ENCODE results near the gene ALDH18A1. TPM values are rescaled to one million over a fixed set of nuclear protein-coding genes. Genes with fewer than 3 reads are reported as not detected.

The ALDH18A1 gene
- total and polyA plus RNA-seq, 3 donors from 2014 or later, result 25.0 to 32.5 (median 29.8) TPM

DNA sequence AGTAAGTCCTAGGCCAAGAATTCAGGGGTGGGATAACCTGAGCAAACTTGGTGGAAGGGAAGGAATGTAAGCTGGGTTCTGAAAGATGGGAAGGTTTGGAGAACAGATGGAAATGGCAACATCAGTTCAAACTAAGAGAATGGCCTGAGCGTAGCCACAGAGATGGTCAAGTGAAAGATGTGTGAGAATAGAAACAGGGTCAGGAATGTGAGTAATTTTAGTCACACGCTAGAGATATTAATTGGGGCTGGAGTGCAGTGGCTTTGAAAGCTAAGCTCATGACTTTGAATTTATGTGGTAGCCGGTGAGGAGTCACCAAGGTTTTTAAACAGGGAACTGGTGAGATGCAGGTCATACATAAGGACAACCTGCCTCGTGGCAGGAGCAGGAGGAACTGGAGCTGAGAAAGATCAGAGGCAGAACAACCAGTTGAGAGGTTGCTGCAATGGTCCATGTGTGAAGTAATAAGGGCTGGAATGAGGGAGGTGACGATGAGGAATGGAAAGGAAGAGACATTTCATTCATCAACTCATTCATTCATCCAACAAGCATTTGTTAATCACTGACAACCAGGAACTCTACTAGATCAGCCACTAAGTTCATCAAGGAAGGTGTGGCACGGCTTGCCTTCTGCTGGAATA is 82.4 kb downstream of the ALDH18A1 start:
- 90 to 92% methylated on average over 6 of the region's 6 CpGs for WGBS, 2 donors

DNA sequence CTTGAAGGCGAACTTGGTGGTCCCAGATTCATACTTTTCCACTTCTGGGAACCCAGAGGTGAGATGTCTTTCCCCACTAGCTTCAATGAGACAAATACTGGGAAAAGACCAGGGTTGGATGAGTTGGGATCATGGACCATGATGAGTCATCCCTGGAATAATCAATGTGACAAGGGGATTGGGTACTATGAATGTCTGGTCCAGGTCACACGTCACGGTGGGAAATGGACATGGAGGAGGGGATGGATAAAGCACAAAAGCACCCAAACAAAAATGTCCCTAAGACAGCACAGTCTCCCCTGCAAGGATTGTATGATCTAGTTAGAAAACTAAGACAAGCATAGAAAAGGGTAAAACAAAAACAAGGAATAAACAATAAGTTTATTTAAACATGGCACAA is 83.0 kb downstream of the ALDH18A1 start:
- H3K9me3 ChIP-seq, result no peaks in the 10 kb centered on the region
- 93 to 99% methylated on average over 3 of the region's 3 CpGs for WGBS, 2 donors
- DNase-seq, result no peak
- TF ChIP-seq, protein P1, sequence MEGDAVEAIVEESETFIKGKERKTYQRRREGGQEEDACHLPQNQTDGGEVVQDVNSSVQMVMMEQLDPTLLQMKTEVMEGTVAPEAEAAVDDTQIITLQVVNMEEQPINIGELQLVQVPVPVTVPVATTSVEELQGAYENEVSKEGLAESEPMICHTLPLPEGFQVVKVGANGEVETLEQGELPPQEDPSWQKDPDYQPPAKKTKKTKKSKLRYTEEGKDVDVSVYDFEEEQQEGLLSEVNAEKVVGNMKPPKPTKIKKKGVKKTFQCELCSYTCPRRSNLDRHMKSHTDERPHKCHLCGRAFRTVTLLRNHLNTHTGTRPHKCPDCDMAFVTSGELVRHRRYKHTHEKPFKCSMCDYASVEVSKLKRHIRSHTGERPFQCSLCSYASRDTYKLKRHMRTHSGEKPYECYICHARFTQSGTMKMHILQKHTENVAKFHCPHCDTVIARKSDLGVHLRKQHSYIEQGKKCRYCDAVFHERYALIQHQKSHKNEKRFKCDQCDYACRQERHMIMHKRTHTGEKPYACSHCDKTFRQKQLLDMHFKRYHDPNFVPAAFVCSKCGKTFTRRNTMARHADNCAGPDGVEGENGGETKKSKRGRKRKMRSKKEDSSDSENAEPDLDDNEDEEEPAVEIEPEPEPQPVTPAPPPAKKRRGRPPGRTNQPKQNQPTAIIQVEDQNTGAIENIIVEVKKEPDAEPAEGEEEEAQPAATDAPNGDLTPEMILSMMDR (IDR thresholded peaks at IDR 0.05), result no peak
- TF ChIP-seq POLR2A (IDR thresholded peaks at IDR 0.05), result no peak
- H3K27ac ChIP-seq, result no peak overlapping the region
- no peaks in the 10 kb centered on the region for H3K27me3 ChIP-seq
- no peaks in the 10 kb centered on the region for H3K4me1 ChIP-seq
- H3K36me3 ChIP-seq (ENCODE audit: low read depth, missing control alignments), result no peaks in the 10 kb centered on the region
- H3K4me3 ChIP-seq, result no peak overlapping the region
- intact Hi-C loops (cut with DNase I; ENCODE audit: low total_unique reads), result no loop called here

More for the DNA sequence above, 82.4 kb downstream of the ALDH18A1 start:
- Histone ChIP-seq H3K9me3 (no peaks in the 10 kb centered on the region), H3K27me3 (no peaks in the 10 kb centered on the region), H3K4me3 (no peak overlapping the region), H3K4me1 (no peaks in the 10 kb centered on the region), H3K36me3 (ENCODE audit: low read depth, missing control alignments) (no peaks in the 10 kb centered on the region), H3K27ac (no peak overlapping the region)
- intact Hi-C loops (cut with DNase I; ENCODE audit: low total_unique reads), result no loop called here
- TF ChIP-seq, protein P1 (IDR thresholded peaks at IDR 0.05), result no peak
- no peak for TF ChIP-seq POLR2A (IDR thresholded peaks at IDR 0.05)
- DNase-seq, result no peak

DNA sequence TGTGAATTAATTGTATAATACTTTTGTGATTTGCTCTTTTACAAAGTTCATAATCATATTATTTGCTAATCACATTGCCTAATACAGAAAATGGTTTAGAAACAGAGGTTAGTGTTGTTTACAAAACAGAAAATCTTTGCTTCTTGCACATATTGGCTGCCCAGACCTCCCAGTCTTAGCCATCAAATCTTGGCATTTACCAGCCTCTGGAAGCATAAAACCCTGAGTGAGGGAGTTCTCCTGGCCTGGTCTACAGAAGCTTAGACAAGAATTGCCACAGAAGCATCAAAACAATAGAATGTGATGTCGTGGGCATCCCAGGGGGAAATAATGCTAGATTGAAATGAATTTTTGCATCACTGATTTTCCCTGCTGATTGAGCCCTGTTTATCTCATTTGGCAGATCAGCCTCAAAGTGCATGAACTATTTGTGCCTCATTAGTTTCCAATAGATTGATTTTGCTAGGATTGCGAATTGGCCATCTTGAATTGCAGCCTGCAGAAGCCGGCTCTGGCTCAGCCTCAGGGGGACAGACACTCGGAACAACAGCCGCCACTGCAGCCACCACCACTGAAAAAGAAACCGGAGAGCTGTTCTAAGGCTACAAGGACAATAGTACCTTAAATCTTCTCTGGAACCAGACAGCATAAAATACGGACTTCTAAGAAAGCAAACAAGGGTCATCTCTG is 84.2 kb downstream of the ALDH18A1 start:
- H3K27ac ChIP-seq, result no peak overlapping the region
- H3K4me1 ChIP-seq, result no peaks in the 10 kb centered on the region
- TF ChIP-seq POLR2A (IDR thresholded peaks at IDR 0.05), result no peak
- TF ChIP-seq, protein P1 (IDR thresholded peaks at IDR 0.05), result no peak
- no peak overlapping the region for H3K4me3 ChIP-seq
- no peak for DNase-seq
- no peaks in the 10 kb centered on the region for H3K36me3 ChIP-seq (ENCODE audit: low read depth, missing control alignments)
- intact Hi-C loops (cut with DNase I; ENCODE audit: low total_unique reads), result no loop called here
- H3K9me3 ChIP-seq, result no peaks in the 10 kb centered on the region
- no peaks in the 10 kb centered on the region for H3K27me3 ChIP-seq
- 43 to 54% methylated on average over 7 of the region's 7 CpGs for WGBS, 2 donors

DNA sequence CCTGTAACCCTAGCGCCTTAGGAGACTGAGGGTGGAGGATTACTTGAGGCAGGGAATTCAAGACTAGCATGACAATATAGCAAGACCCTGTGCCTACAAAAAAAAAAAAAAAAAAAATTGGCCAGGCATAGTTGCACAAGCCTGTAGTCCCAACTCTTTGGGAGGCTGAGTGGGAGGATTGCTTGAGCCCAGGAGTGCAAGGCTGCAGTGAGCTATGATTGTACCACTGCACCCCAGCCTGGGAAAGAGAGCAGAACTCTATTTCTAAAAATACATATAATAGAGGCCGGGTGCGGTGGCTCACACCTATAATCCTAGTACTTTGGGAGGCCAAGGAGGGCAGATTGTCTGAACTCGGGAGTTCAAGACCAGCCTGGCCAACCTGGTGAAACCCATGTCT is 85.1 kb downstream of the ALDH18A1 start:
- H3K27ac ChIP-seq, result no peak overlapping the region
- intact Hi-C loops (cut with DNase I; ENCODE audit: low total_unique reads), result no loop called here
- WGBS, 2 donors, result 71 to 85% methylated on average over 4 of the region's 4 CpGs
- DNase-seq, result no peak
- TF ChIP-seq, protein P1 (IDR thresholded peaks at IDR 0.05), result no peak
- H3K9me3 ChIP-seq, result no peaks in the 10 kb centered on the region
- no peaks in the 10 kb centered on the region for H3K27me3 ChIP-seq
- no peak overlapping the region for H3K4me3 ChIP-seq
- no peaks in the 10 kb centered on the region for H3K4me1 ChIP-seq
- H3K36me3 ChIP-seq (ENCODE audit: low read depth, missing control alignments), result no peaks in the 10 kb centered on the region

DNA sequence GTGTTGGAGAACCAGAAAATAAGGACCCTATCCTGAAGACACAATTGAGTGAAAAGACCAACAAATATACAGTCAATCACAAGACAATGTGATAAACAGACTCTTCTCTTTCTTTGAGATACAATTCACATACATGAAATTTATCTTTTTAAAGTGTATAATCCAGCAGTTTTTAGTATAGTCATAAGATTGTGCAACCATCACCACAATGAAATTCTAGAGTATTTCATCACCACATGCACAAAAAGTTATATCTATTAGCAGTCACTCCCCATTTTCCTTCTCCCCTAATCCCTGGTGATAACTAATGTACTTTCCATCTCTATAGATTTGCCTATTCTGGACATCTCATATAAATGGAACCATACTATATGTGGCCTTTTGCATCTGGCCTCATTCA is 87.1 kb downstream of the ALDH18A1 start:
- Histone ChIP-seq H3K9me3 (no peaks in the 10 kb centered on the region), H3K36me3 (ENCODE audit: low read depth, missing control alignments) (no peaks in the 10 kb centered on the region), H3K4me1 (no peaks in the 10 kb centered on the region), H3K4me3 (no peak overlapping the region), H3K27ac (no peak overlapping the region), H3K27me3 (no peaks in the 10 kb centered on the region)
- DNase-seq, result no peak
- intact Hi-C loops (cut with DNase I; ENCODE audit: low total_unique reads), result no loop called here
- no peak for TF ChIP-seq POLR2A (IDR thresholded peaks at IDR 0.05)
- TF ChIP-seq, protein P1 (IDR thresholded peaks at IDR 0.05), result no peak
